Fibroblast of lung (primary cell): ENCODE data around the gene TRAF5. TPM values are rescaled to one million over a fixed set of nuclear protein-coding genes. Genes with fewer than 3 reads are reported as not detected.
A peak's percentile ranks its signal among the peaks of the same experiment; 100 is the strongest.

Experiments
- DNase-seq, 2 donors: peaks; one replicate each; pipeline versions ENCODE4 v3.0.0 to v3.0.0-alpha.2; 2010; ENCODE audit warnings: low read depth in 2 of 2
- H2AFZ ChIP-seq: 2 replicates; pipeline ENCODE4 v1.5.1; 2012; ENCODE audit warnings: low read length, control low read depth, inconsistent platforms
- H3K27ac ChIP-seq: 2 replicates; pipeline ENCODE4 v1.5.1; 2011; ENCODE audit warnings: low read length, control low read depth; ENCODE audit not compliant: insufficient read depth
- H3K27me3 ChIP-seq: 2 replicates; pipeline ENCODE4 v1.5.1; 2011; ENCODE audit warnings: mild to moderate bottlenecking, low read length; ENCODE audit not compliant: control insufficient read depth, insufficient read depth
- H3K36me3 ChIP-seq: 2 replicates; pipeline ENCODE4 v1.5.1; 2011; ENCODE audit warnings: low read length; ENCODE audit not compliant: control insufficient read depth, insufficient read depth
- H3K4me1 ChIP-seq: 2 replicates; pipeline ENCODE4 v1.5.1; 2011; ENCODE audit warnings: low read length; ENCODE audit not compliant: control insufficient read depth, insufficient read depth; ENCODE audit errors: extremely low read depth
- H3K4me2 ChIP-seq: 2 replicates; pipeline ENCODE4 v1.5.1; 2011; ENCODE audit warnings: low read length, control low read depth; ENCODE audit not compliant: insufficient read depth; ENCODE audit errors: extremely low read depth
- H3K4me3 ChIP-seq, 4 experiments: fragments of 200-600 bp in 1 of 4; sonication (generic) in 1 of 4; replicated peaks in 1 of 4; 2 replicates each; pipeline ENCODE4 v1.5.1; 2011 to 2016; ENCODE audit warnings: low read length in 4 of 4, low read depth in 3 of 4, mild to moderate bottlenecking in 3 of 4, control low read depth in 2 of 4, inconsistent platforms in 1 of 4, mixed read lengths in 1 of 4; ENCODE audit not compliant: insufficient read depth in 1 of 4; ENCODE audit errors: control extremely low read depth in 1 of 4
- H3K79me2 ChIP-seq: 2 replicates; pipeline ENCODE4 v1.5.1; 2012; ENCODE audit warnings: mild to moderate bottlenecking, low read length, inconsistent platforms; ENCODE audit not compliant: control insufficient read depth, insufficient read depth
- H3K9ac ChIP-seq: 2 replicates; pipeline ENCODE4 v1.5.1; 2011; ENCODE audit warnings: mild to moderate bottlenecking, low read length, control low read depth; ENCODE audit not compliant: insufficient read depth
- H3K9me3 ChIP-seq: 2 replicates; pipeline ENCODE4 v1.5.1; 2012; ENCODE audit warnings: low read depth, low read length; ENCODE audit not compliant: control insufficient read depth, insufficient read depth
- H4K20me1 ChIP-seq: 2 replicates; pipeline ENCODE4 v1.5.1; 2011; ENCODE audit warnings: low read length; ENCODE audit not compliant: control insufficient read depth, insufficient read depth; ENCODE audit errors: extremely low read depth
- CTCF ChIP-seq, 2 donors: IDR thresholded peaks in 1 of 2; conservative IDR thresholded peaks in 1 of 2; 1 replicate in 1 of 2; 2 replicates in 1 of 2; pipeline ENCODE4 v1.5.1; 2011 to 2012; ENCODE audit warnings: low read length in 2 of 2, control low read depth in 1 of 2, inconsistent platforms in 1 of 2, low read depth in 1 of 2, mild to moderate bottlenecking in 1 of 2
- EZH2 ChIP-seq: IDR thresholded peaks from 2 replicates; pipeline ENCODE4 v1.5.1; 2012; ENCODE audit warnings: low read length, control low read depth, mild to moderate bottlenecking; ENCODE audit errors: missing control alignments
- polyA minus RNA-seq: library from RNA; depleted of rRNA, polyadenylated mRNA; stranded (reverse); fragments of >200 nt; gene quantifications from 2 replicates; pipeline ENCODE4 v1.2.3, GENCODE V29; 2011; ENCODE audit warnings: low replicate concordance
- polyA plus RNA-seq, 2 donors: library from polyadenylated mRNA; depleted of rRNA in 1 of 2; stranded (reverse) in 1 of 2; unstranded in 1 of 2; fragments of >200 nt; gene quantifications; 2 replicates each; pipeline ENCODE4 v1.2.1, GENCODE V29; 2011 to 2012; ENCODE audit warnings: missing spikeins in 1 of 2
- total RNA-seq: library from RNA; depleted of rRNA; stranded (reverse); fragments of >200 nt; gene quantifications from 2 replicates; pipeline ENCODE4 v1.2.1, GENCODE V29; 2014

The TRAF5 gene
- total RNA-seq: 12.1 and 13.5 TPM in 2 replicates
- polyA plus RNA-seq: 8.6 and 20.9 TPM in 2 replicates
- polyA plus RNA-seq (2012): 4.4 and 11.7 TPM in 2 replicates
- polyA minus RNA-seq: 10.4 and 23.1 TPM in 2 replicates

GRCh38 chr1:211326528-211327345 lies at the start of gene TRAF5:
TSS of gene TRAF5 (plus strand) at chr1:211326833. CDS start at chr1:211353240, 26,407 bp downstream.
- DNase-seq: peak; percentile 58 to 59
- Histone ChIP-seq H3K4me3 (peak within 1 kb of the TSS; percentile 63 to 77 (median 68)), H2AFZ (peak within 1 kb of the TSS; percentile 89), H3K9ac (peak within 1 kb of the TSS; percentile 68), H3K79me2 (peaks cover 4% of the 10 kb centered on the region), H3K9me3 (no peaks in the 10 kb centered on the region), H3K4me1 (peaks cover 11% of the 10 kb centered on the region), H3K27me3 (no peaks in the 10 kb centered on the region), H4K20me1 (no peaks in the 10 kb centered on the region), H3K27ac (peak within 1 kb of the TSS; percentile 30), H3K36me3 (no peaks in the 10 kb centered on the region), H3K4me2 (peak within 1 kb of the TSS; percentile 87)
- TF ChIP-seq EZH2 (no peak), CTCF (conservative IDR thresholded peaks at IDR 0.05 in 1 of 2, IDR thresholded peaks at IDR 0.05 in 1 of 2; ENCODE audit: low read depth in 1 of 2, low read length in 2 of 2) (no peak)

- H3K27me3 ChIP-seq: no peaks in the 10 kb centered on the region
- no peak overlapping the region for H2AFZ ChIP-seq
- no peaks in the 10 kb centered on the region for H3K9me3 ChIP-seq
- no peaks in the 10 kb centered on the region for H3K79me2 ChIP-seq
- H3K36me3 ChIP-seq: peaks cover 4% of the 10 kb centered on the region
- TF ChIP-seq CTCF (conservative IDR thresholded peaks at IDR 0.05 in 1 of 2, IDR thresholded peaks at IDR 0.05 in 1 of 2; ENCODE audit: low read depth in 1 of 2, low read length in 2 of 2): no peak
- no peak for TF ChIP-seq EZH2
- H3K9ac ChIP-seq: no peak overlapping the region
- no peak overlapping the region for H3K27ac ChIP-seq
- DNase-seq: no peak
- H4K20me1 ChIP-seq: no peaks in the 10 kb centered on the region
- H3K4me3 ChIP-seq: no peak overlapping the region
- no peaks in the 10 kb centered on the region for H3K4me1 ChIP-seq
- H3K4me2 ChIP-seq: no peak overlapping the region
Observed at GRCh38 chr1:211279340-211279739, 47.3 kb upstream of the TRAF5 start.

GRCh38 chr1:211280910-211281309 lies 45.7 kb upstream of the TRAF5 start:
- H3K27me3 ChIP-seq: no peaks in the 10 kb centered on the region
- no peak overlapping the region for H2AFZ ChIP-seq
- no peak for DNase-seq
- H3K4me2 ChIP-seq: no peak overlapping the region
- H3K36me3 ChIP-seq: peaks cover 4% of the 10 kb centered on the region
- no peaks in the 10 kb centered on the region for H3K4me1 ChIP-seq
- H3K79me2 ChIP-seq: no peaks in the 10 kb centered on the region
- TF ChIP-seq CTCF (conservative IDR thresholded peaks at IDR 0.05 in 1 of 2, IDR thresholded peaks at IDR 0.05 in 1 of 2; ENCODE audit: low read depth in 1 of 2, low read length in 2 of 2) (no peak), EZH2 (no peak)
- H3K9ac ChIP-seq: no peak overlapping the region
- no peaks in the 10 kb centered on the region for H4K20me1 ChIP-seq
- no peak overlapping the region for H3K27ac ChIP-seq
- no peaks in the 10 kb centered on the region for H3K9me3 ChIP-seq
- no peak overlapping the region for H3K4me3 ChIP-seq
